H1 (cell line): ENCODE measurements around the gene OR1E2. TPM values are rescaled to one million over a fixed set of nuclear protein-coding genes. Genes with fewer than 3 reads are reported as not detected.

ENCODE experiments used
- CTCF ChIA-PET: fragments of 300-600 bp; sonication (Branson Sonifier 250); formaldehyde crosslinking; loops from one replicate; lab custom pipeline; 2021; ENCODE audit not compliant: partially characterized antibody; lab: Charles Lee
- POLR2A ChIA-PET: fragments of 300-600 bp; sonication (Branson Sonifier 250); formaldehyde crosslinking; loops from one replicate; lab custom pipeline; 2021; ENCODE audit warnings: inconsistent platforms; ENCODE audit not compliant: partially characterized antibody; lab: Charles Lee
- DNase-seq, 2 experiments: peaks; one replicate each; pipeline versions ENCODE4 v3.0.0 to v3.0.0-alpha.2; 2010 to 2022; ENCODE audit warnings: low spot score in 2 of 2, low read depth in 1 of 2, mixed read lengths in 1 of 2
- FAIRE-seq: peaks from 2 replicates; lab custom pipeline; 2011; peaks lifted over from hg19 to GRCh38; lab: Jason Lieb, UNC
- H2AFZ ChIP-seq: 2 replicates; pipeline ENCODE4 v1.8.1; 2012; ENCODE audit warnings: low read length, inconsistent platforms
- H2AK5ac ChIP-seq: 2 replicates; pipeline ENCODE4 v1.6.1; 2013; ENCODE audit warnings: low read depth, low read length
- H2BK120ac ChIP-seq: replicated peaks from 2 replicates; pipeline ENCODE3; 2013; ENCODE audit warnings: low read depth, low read length, inconsistent platforms
- H2BK12ac ChIP-seq: 2 replicates; pipeline ENCODE4 v1.6.1; 2013; ENCODE audit warnings: low read depth, low read length
- H2BK15ac ChIP-seq: 2 replicates; pipeline ENCODE4 v1.6.1; 2013; ENCODE audit warnings: low read length
- H2BK20ac ChIP-seq: 2 replicates; pipeline ENCODE4 v1.6.1; 2013; ENCODE audit warnings: low read length
- H2BK5ac ChIP-seq: 2 replicates; pipeline ENCODE4 v1.6.1; 2013; ENCODE audit warnings: low read depth, low read length
- H3K14ac ChIP-seq: 2 replicates; pipeline ENCODE4 v1.6.1; 2013; ENCODE audit warnings: inconsistent platforms; ENCODE audit not compliant: insufficient read length
- H3K18ac ChIP-seq: 2 replicates; pipeline ENCODE4 v1.6.1; 2013; ENCODE audit warnings: low read length; ENCODE audit errors: extremely low read depth
- H3K23ac ChIP-seq: 2 replicates; pipeline ENCODE4 v1.6.1; 2013; ENCODE audit warnings: inconsistent platforms; ENCODE audit not compliant: insufficient read length
- H3K23me2 ChIP-seq: 2 replicates; pipeline ENCODE4 v1.6.1; 2013; ENCODE audit warnings: low read depth, low read length
- H3K27ac ChIP-seq: 2 replicates; pipeline ENCODE4 v1.6.1; 2011; ENCODE audit warnings: low read depth, low read length, inconsistent platforms
- H3K27me3 ChIP-seq, 4 experiments: replicated peaks in 1 of 4; 1 replicate in 1 of 4; 2 replicates in 3 of 4; pipeline versions ENCODE4 v1.6.1 to v1.8.1; 2011 to 2013; ENCODE audit warnings: low read length in 3 of 4, mild to moderate bottlenecking in 3 of 4, inconsistent platforms in 2 of 4, mixed read lengths in 2 of 4, moderate library complexity in 1 of 4; ENCODE audit not compliant: control insufficient read depth in 3 of 4, insufficient read depth in 3 of 4; ENCODE audit errors: extremely low read depth in 1 of 4
- H3K36me3 ChIP-seq, 4 experiments: 2 replicates each; pipeline versions ENCODE4 v1.6.1 to v1.8.1; 2011 to 2013; ENCODE audit warnings: mild to moderate bottlenecking in 4 of 4, low read length in 3 of 4, moderate library complexity in 2 of 4, control low read depth in 1 of 4, inconsistent platforms in 1 of 4; ENCODE audit not compliant: insufficient read depth in 4 of 4, control insufficient read depth in 2 of 4
- H3K4ac ChIP-seq: replicated peaks from 2 replicates; pipeline ENCODE3; 2013; ENCODE audit warnings: low read length, low read depth, mixed read lengths, inconsistent platforms; ENCODE audit not compliant: insufficient read length
- H3K4me1 ChIP-seq, 4 experiments: replicated peaks in 1 of 4; 1 replicate in 1 of 4; 2 replicates in 3 of 4; pipeline versions ENCODE4 v1.6.1 to v1.8.1; 2011 to 2013; ENCODE audit warnings: low read length in 3 of 4, inconsistent platforms in 2 of 4, mixed read lengths in 1 of 4; ENCODE audit not compliant: insufficient read depth in 4 of 4, control insufficient read depth in 3 of 4
- H3K4me2 ChIP-seq, 2 experiments: 2 replicates each; pipeline versions ENCODE4 v1.6.1 to v1.8.1; 2011 to 2013; ENCODE audit warnings: low read depth in 2 of 2, low read length in 2 of 2, control low read depth in 1 of 2, inconsistent platforms in 1 of 2, mild to moderate bottlenecking in 1 of 2; ENCODE audit not compliant: insufficient read depth in 1 of 2
- H3K4me3 ChIP-seq, 4 experiments: fragments of 200-600, 300-600 bp in 1 of 4; sonication (generic), shearing (Covaris generic), sonication (Bioruptor Twin) in 1 of 4; 2 replicates each; pipeline versions ENCODE4 v1.5.1 to v1.8.1; 2011 to 2016; ENCODE audit warnings: low read length in 4 of 4, low read depth in 3 of 4, control low read depth in 2 of 4, inconsistent platforms in 2 of 4, mild to moderate bottlenecking in 2 of 4, mixed read lengths in 1 of 4, moderate library complexity in 1 of 4; ENCODE audit not compliant: insufficient read depth in 2 of 4; ENCODE audit errors: extremely low read depth in 1 of 4
- H3K56ac ChIP-seq: replicated peaks from 2 replicates; pipeline ENCODE3; 2013; ENCODE audit warnings: low read depth, mild to moderate bottlenecking, mixed read lengths, low read length, inconsistent platforms; ENCODE audit not compliant: insufficient read length
- H3K79me1 ChIP-seq: 2 replicates; pipeline ENCODE4 v1.6.1; 2013; ENCODE audit warnings: low read depth, low read length, control low read depth
- H3K79me2 ChIP-seq, 2 experiments: 2 replicates each; pipeline versions ENCODE4 v1.6.1 to v1.8.1; 2012 to 2013; ENCODE audit warnings: low read length in 2 of 2, mild to moderate bottlenecking in 2 of 2, inconsistent platforms in 1 of 2; ENCODE audit not compliant: insufficient read depth in 2 of 2, control insufficient read depth in 1 of 2
- H3K9ac ChIP-seq, 4 experiments: replicated peaks in 1 of 4; 1 replicate in 1 of 4; 2 replicates in 3 of 4; pipeline versions ENCODE4 v1.6.1 to v1.8.1; 2011 to 2013; ENCODE audit warnings: low read depth in 3 of 4, low read length in 3 of 4, control low read depth in 2 of 4, mild to moderate bottlenecking in 2 of 4, moderate library complexity in 2 of 4, inconsistent platforms in 1 of 4; ENCODE audit errors: extremely low read depth in 1 of 4
- H3K9me3 ChIP-seq, 2 experiments: 2 replicates each; pipeline versions ENCODE4 v1.6.1 to v1.8.1; 2012 to 2013; ENCODE audit warnings: mild to moderate bottlenecking in 2 of 2, moderate library complexity in 2 of 2, control low read depth in 1 of 2, inconsistent platforms in 1 of 2, low read depth in 1 of 2, low read length in 1 of 2, mixed read lengths in 1 of 2; ENCODE audit not compliant: insufficient read depth in 2 of 2
- H4K20me1 ChIP-seq, 2 experiments: replicated peaks in 1 of 2; 2 replicates each; pipeline versions ENCODE3 to v1.8.1; 2011 to 2013; ENCODE audit warnings: inconsistent platforms in 2 of 2, low read length in 2 of 2, mild to moderate bottlenecking in 1 of 2; ENCODE audit not compliant: insufficient read depth in 2 of 2, control insufficient read depth in 1 of 2
- H4K5ac ChIP-seq: 2 replicates; pipeline ENCODE4 v1.6.1; 2013; ENCODE audit warnings: low read length, low read depth, mixed read lengths, inconsistent platforms; ENCODE audit not compliant: insufficient read length
- H4K8ac ChIP-seq: 2 replicates; pipeline ENCODE4 v1.8.0; 2013; ENCODE audit warnings: mild to moderate bottlenecking, moderate library complexity, low read length, inconsistent platforms; ENCODE audit not compliant: insufficient read depth; ENCODE audit errors: extremely low read depth
- H4K91ac ChIP-seq: replicated peaks from 2 replicates; pipeline ENCODE3; 2013; ENCODE audit warnings: low read length, mixed read lengths, inconsistent platforms; ENCODE audit not compliant: insufficient read length
- BACH1 ChIP-seq: IDR thresholded peaks from 2 replicates; pipeline ENCODE4 v1.6.1; 2012; ENCODE audit warnings: low read length, improper control_type of control experiment
- MAFK ChIP-seq: IDR thresholded peaks from 2 replicates; pipeline ENCODE4 v1.6.1; 2012; ENCODE audit warnings: low read depth, mild to moderate bottlenecking, improper control_type of control experiment, low read length
- WGBS, 2 experiments: shearing (Covaris generic) in 1 of 2; methylation state at CpG; one replicate each; pipeline versions ENCODE4 v1.1.6 to v1.1.7; 2013 to 2015; ENCODE audit warnings: low lambda C conversion rate in 2 of 2, mixed read lengths in 2 of 2, inconsistent platforms in 1 of 2, low coverage in 1 of 2, missing lambda C conversion rate in 1 of 2; ENCODE audit not compliant: insufficient replicate concordance in 2 of 2, insufficient coverage in 1 of 2, insufficient read length in 1 of 2; ENCODE audit errors: extremely low coverage in 1 of 2, missing lambda C conversion rate in 1 of 2; 5-methylcytosine and 5-hydroxymethylcytosine counted together
- polyA plus RNA-seq, 7 experiments: library from polyadenylated mRNA; depleted of rRNA in 3 of 7; stranded (reverse) in 5 of 7; unstranded in 2 of 7; fragments of >200 nt in 5 of 7; fragments of 200-250 nt in 2 of 7; gene quantifications; 1 replicate in 5 of 7; 2 replicates in 1 of 7; 4 replicates in 1 of 7; pipeline versions ENCODE4 v1.2.1 to v1.2.3, GENCODE V29; 2011 to 2013; ENCODE audit warnings: missing spikeins in 2 of 7, mixed read lengths in 2 of 7
- total RNA-seq: library from RNA; stranded (reverse); fragmentation: NEBNext Ultra II Directional; extraction: Animal tissue kit (Norgen Biotek cat#: 25700); gene quantifications from 2 replicates; pipeline ENCODE4 v1.2.1, GENCODE V29; 2021

The OR1E2 gene
- total and polyA plus RNA-seq, 2 of the 8 experiments (the other 6 are each of a cell fraction or from before 2014, with no cell fraction given), result not detected

DNA sequence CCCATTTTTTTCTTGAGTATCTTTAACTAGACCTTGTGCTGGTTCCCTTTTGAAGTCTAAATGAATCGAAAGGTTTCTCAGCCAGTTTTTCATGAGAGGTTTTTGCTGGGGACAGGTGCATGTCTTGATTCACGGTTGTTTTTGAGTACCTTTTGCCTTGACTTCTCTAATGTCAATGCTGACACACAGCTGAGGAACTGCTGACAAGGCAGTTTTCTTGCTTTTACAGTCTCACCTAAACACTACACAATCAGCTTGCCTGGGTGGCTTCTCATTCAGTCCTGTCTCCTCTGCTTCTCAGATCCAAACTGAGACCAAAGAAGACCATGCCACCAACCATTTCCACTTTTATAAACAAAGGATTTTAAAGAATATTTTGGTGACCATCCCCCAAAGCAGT lies 15.4 kb downstream of the OR1E2 start:
- H4K20me1 ChIP-seq, result no peaks in the 10 kb centered on the region
- no peak overlapping the region for H2BK5ac ChIP-seq
- no peak overlapping the region for H2AK5ac ChIP-seq
- no peak overlapping the region for H3K14ac ChIP-seq
- H3K23ac ChIP-seq, result no peak overlapping the region
- H3K4ac ChIP-seq, result no peak overlapping the region
- no peaks in the 10 kb centered on the region; the same call in 1 of the 2 replicates for H3K23me2 ChIP-seq
- CTCF ChIA-PET, result no interaction called here
- no peak overlapping the region for H3K56ac ChIP-seq
- no peaks in the 10 kb centered on the region for H3K4me1 ChIP-seq
- no peak overlapping the region for H2AFZ ChIP-seq
- H2BK12ac ChIP-seq, result no peak overlapping the region
- WGBS, 2 experiments, result 32% methylated on average over 2 of the region's 2 CpGs; no CpG with 5 or more reads in 1 of the 2 experiments
- no peak overlapping the region for H3K4me2 ChIP-seq
- peak; percentile 90 for TF ChIP-seq MAFK
- TF ChIP-seq BACH1, result no peak
- H3K36me3 ChIP-seq, result no peaks in the 10 kb centered on the region
- DNase-seq (no peak), FAIRE-seq (no peak)
- no peak overlapping the region for H3K18ac ChIP-seq
- no peak overlapping the region for H2BK120ac ChIP-seq
- POLR2A ChIA-PET, result no interaction called here
- no peaks in the 10 kb centered on the region for H3K27me3 ChIP-seq
- no peaks in the 10 kb centered on the region for H3K79me2 ChIP-seq
- H3K9me3 ChIP-seq, result peaks cover 4 to 11% of the 10 kb centered on the region in 2 experiments; a peak in 2 of 4 replicates
- H4K91ac ChIP-seq, result no peak overlapping the region
- H4K8ac ChIP-seq, result no peak overlapping the region
- H2BK15ac ChIP-seq, result no peak overlapping the region
- H4K5ac ChIP-seq, result no peak overlapping the region
- H3K4me3 ChIP-seq, result no peak overlapping the region
- H3K79me1 ChIP-seq, result no peaks in the 10 kb centered on the region
- H3K9ac ChIP-seq, result no peak overlapping the region
- no peak overlapping the region for H3K27ac ChIP-seq
- no peak overlapping the region for H2BK20ac ChIP-seq
